Coronary artery (tissue), 2 donors: ENCODE results near the gene CALHM1.

Experiments used
- DNase-seq: peaks from one replicate; pipeline ENCODE4 v3.0.0-alpha.2; 2017; ENCODE audit warnings: low spot score
- H3K27ac ChIP-seq, 2 donors: fragments of 200-600 bp; sonication (generic); one replicate each; pipeline ENCODE4 v1.5.1; 2016 to 2019
- H3K4me3 ChIP-seq: fragments of 200-600 bp; sonication (generic); 2 replicates; pipeline ENCODE4 v1.5.1; 2016; ENCODE audit warnings: mild to moderate bottlenecking, moderate library complexity
- TF ChIP-seq, protein P1 (sequence below): fragments of 200-600 bp; sonication (generic); IDR thresholded peaks from one replicate; pipeline ENCODE4 v1.5.1; 2019; ENCODE audit warnings: antibody characterized with exemption

CALHM1 gene

DNA sequence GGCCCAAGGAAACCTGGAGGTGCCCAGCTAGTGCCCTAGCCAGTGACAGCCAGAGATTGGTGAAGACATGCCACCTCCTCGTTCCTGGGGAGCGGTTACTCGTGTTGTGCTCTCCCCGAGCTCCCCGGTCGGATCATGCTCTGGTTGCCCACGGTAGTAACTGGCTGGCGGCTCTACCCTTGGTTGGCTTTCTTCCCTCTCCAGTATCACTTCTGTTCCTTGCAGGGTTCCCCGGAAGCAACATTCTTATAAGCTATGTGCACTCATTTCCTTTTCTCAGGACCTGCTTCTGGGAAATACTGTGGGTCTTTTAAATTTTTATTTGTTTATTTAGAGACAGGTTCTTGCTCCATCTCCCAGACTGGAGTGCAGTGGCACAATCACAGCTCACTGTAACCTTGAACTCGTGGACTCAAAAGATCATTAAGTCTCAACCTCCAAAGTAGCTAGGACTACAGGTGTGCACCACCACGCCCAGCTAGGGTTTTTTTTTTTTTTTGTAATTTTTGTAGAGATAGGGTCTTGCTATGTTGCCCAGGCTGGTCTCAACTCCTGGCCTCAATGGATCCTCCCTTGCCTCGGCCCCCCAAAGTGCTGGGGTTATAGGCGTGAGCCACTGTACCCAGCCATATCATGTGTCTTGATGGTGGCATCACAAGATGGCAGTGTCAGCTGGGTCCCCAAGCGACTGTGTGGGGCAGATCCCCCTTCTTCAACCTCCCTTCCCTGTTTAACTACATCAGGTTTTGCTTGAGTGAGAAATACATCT is 6.9 kb upstream of the CALHM1 start:
- no peak overlapping the region for H3K27ac ChIP-seq
- no peak for DNase-seq
- TF ChIP-seq, protein P1, sequence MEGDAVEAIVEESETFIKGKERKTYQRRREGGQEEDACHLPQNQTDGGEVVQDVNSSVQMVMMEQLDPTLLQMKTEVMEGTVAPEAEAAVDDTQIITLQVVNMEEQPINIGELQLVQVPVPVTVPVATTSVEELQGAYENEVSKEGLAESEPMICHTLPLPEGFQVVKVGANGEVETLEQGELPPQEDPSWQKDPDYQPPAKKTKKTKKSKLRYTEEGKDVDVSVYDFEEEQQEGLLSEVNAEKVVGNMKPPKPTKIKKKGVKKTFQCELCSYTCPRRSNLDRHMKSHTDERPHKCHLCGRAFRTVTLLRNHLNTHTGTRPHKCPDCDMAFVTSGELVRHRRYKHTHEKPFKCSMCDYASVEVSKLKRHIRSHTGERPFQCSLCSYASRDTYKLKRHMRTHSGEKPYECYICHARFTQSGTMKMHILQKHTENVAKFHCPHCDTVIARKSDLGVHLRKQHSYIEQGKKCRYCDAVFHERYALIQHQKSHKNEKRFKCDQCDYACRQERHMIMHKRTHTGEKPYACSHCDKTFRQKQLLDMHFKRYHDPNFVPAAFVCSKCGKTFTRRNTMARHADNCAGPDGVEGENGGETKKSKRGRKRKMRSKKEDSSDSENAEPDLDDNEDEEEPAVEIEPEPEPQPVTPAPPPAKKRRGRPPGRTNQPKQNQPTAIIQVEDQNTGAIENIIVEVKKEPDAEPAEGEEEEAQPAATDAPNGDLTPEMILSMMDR: no peak
- H3K4me3 ChIP-seq: no peak overlapping the region

DNA sequence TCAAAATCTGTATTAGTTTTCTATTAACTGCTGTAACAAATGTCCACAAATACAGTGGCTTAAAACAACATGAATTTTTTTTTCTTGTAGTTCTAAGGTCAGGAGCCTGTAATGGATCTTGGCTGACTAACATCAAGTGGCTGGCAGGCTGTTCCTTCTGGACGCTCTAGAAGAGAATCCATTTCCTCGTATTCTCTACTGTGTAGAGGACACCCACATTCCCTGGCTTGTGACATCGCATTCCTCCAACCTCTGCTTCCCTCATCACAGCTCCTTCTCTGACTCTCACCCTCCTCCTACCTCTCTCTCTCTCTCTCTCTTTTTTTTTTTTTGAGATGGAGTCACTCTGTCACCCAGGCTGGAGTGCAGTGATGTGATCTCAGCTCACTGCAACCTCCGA is 4.8 kb upstream of the CALHM1 start:
- no peak overlapping the region for H3K27ac ChIP-seq
- H3K4me3 ChIP-seq: no peak overlapping the region
- DNase-seq: no peak
- TF ChIP-seq, protein P1: no peak

DNA sequence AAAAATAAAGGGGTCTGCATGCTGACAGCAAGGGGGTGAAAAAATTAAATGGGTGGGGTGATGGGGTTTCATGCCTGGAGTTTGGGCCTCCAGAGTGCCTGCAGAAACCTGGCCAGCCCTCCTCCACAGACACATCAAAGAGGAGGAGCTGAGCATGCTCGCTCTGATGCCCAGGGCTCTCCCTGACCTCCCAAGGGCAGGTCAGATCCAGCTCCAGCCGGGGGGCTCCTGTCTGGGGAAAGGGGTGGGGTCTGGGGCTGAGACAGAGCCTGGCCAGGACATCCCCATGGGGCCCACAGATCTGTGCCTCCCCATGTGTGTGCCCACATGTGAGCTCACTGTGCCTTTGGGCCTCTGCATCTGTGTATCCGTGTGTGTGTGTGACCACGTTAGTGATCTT is 915 bp upstream of the CALHM1 start:
- Histone ChIP-seq H3K4me3 (no peak overlapping the region), H3K27ac (no peak overlapping the region)
- TF ChIP-seq, protein P1: no peak
- no peak for DNase-seq

DNA sequence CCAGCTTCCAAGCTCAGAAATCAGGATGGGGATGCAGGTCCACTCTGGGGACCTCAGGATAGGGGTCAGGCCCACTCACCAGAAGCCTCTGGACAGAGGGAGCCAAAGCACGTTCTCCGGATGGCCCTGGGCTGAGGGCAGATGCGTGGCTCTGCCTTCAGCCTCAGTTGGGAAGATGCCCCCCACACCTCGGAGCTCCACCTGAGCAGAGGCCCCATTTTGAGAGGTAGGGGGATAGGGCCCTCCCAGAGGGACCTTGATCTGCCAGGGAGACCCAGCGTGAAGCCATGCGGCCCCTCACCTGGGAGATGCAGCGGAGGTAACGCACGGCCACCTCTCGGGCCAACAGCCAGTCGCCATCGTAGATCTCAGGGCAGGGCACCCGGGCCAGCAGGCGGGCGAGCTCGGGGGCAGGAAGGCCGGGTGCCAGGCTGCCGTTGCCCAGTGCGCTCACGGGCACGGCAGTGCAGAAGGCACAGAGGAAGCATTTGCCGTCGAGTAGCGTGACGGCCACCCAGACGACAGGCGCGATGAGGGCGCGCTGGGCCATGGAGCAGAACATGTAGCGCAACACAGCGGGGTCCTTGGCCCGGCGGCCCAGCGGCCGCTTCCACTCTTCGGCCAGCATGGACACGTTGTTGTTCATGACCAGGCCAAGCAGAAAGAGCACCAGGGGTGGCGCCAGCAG is 660 bp downstream of the CALHM1 start:
- TF ChIP-seq, protein P1: no peak
- Histone ChIP-seq H3K27ac (no peak overlapping the region), H3K4me3 (no peak overlapping the region)
- DNase-seq: no peak

DNA sequence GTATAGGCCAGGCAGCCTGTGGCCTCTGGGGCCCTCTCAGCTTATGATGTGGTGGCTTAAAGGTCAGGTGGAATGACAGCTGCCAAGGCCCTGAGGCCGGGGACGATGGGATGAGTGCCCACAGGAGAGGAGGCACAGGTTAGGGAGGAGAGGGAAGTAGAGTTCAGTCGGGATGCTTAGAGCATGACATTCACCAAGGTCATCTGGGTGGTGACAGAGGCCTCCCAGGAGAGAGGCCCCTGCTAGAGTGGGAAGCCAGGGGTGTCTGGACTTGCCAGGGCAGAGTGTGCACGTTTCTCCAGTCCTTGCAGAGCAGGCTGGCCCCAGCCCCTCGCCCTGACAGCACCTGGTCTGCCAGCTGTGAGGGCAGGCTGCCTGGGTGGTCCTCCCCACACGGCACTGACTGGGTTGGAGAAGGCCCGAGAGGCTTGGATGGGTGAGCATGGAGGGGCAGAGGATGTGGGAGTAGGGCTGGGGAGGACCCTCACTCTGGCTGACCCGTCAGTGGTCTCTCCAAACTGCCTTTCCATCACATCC is 1.5 kb downstream of the CALHM1 start:
- no peak overlapping the region for H3K4me3 ChIP-seq
- no peak overlapping the region for H3K27ac ChIP-seq
- TF ChIP-seq, protein P1: no peak
- no peak for DNase-seq

DNA sequence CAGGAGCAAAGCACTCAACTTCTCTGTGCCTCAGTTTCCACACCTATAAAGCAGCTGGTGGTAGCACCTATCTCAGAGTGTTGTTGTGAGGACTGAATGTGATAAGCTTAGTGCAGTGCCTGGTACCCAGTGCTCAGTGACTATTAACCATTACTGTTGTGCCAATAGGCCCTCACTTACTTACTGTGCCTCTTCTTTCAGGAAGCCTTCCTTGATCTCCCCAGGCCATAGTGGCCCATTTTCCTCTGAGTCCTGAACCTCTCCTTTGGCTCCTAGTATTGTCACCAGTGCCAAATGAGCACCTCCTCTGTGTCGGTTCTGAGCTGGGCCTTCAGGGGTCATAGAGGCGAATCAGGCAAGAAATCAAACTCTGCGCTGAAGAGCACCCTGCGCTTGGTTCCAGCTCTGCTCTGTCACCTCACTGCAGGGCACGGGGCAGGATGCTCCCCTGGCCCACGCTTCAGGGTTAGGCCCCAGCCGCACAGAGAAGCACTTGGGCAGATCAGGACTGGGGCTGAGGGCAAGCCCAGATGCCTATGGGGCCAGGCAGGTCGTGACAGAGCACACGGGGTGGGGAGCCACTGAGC is 2.5 kb downstream of the CALHM1 start:
- DNase-seq: no peak
- Histone ChIP-seq H3K27ac (no peak overlapping the region), H3K4me3 (no peak overlapping the region)
- TF ChIP-seq, protein P1: no peak
